Sigmoid colon (tissue), 7 donors: ENCODE results near the gene BTNL9. TPM values are rescaled to one million over a fixed set of nuclear protein-coding genes. Genes with fewer than 3 reads are reported as not detected.

Experiments
- DNase-seq: peaks from one replicate; pipeline ENCODE4 v3.0.0-alpha.2; 2019
- H3K27ac ChIP-seq, 4 donors: fragments of 200-600 bp; sonication (generic); one replicate each; pipeline ENCODE4 v1.5.1; 2016 to 2019; ENCODE audit warnings: mild to moderate bottlenecking in 1 of 4
- H3K27me3 ChIP-seq, 3 donors: fragments of 200-600 bp; sonication (generic); one replicate each; pipeline ENCODE4 v1.5.1; 2019; ENCODE audit warnings: mild to moderate bottlenecking in 1 of 3
- H3K36me3 ChIP-seq, 4 donors: fragments of 200-600 bp; sonication (generic); one replicate each; pipeline ENCODE4 v1.5.1; 2016 to 2019
- H3K4me1 ChIP-seq, 4 donors: fragments of 200-600 bp; sonication (generic); one replicate each; pipeline ENCODE4 v1.5.1; 2017 to 2019
- H3K4me3 ChIP-seq, 4 donors: fragments of 200-600 bp; sonication (generic); one replicate each; pipeline ENCODE4 v1.5.1; 2017 to 2019; ENCODE audit warnings: mild to moderate bottlenecking in 2 of 4, moderate library complexity in 1 of 4
- H3K9me3 ChIP-seq, 4 donors: fragments of 200-600 bp in 3 of 4; sonication (generic) in 3 of 4; one replicate each; pipeline versions ENCODE4 v1.5.1 to v1.6.1; 2013 to 2019
- CTCF ChIP-seq, 4 experiments: fragments of 450-650 bp in 3 of 4; fragments of 200-600 bp in 1 of 4; IDR thresholded peaks; one replicate each; pipeline ENCODE4 v1.5.1; 2016 to 2019; ENCODE audit warnings: antibody characterized with exemption in 4 of 4, mild to moderate bottlenecking in 3 of 4, moderate library complexity in 2 of 4
- EP300 ChIP-seq, 4 donors: sonication (generic); formaldehyde crosslinking; IDR thresholded peaks; one replicate each; pipeline ENCODE4 v1.6.1; 2017; ENCODE audit warnings: antibody characterized with exemption in 4 of 4
- POLR2A ChIP-seq, 2 donors: fragments of 450-650 bp; IDR thresholded peaks; one replicate each; pipeline ENCODE4 v1.6.1; 2016; ENCODE audit warnings: antibody characterized with exemption in 2 of 2, mild to moderate bottlenecking in 2 of 2, moderate library complexity in 2 of 2
- POLR2AphosphoS5 ChIP-seq, 4 donors: sonication (generic); formaldehyde crosslinking; IDR thresholded peaks; one replicate each; pipeline ENCODE4 v1.6.1; 2017; ENCODE audit warnings: antibody characterized with exemption in 4 of 4
- WGBS, 2 donors: extraction: QIAGEN DNeasy Blood & Tissue Kit; methylation state at CpG; one replicate each; pipeline ENCODE4 v1.1.7; 2013; 5-methylcytosine and 5-hydroxymethylcytosine counted together
- intact Hi-C: fragments of 100-400 bp; cut with DNase I; formaldehyde crosslinking; loops from one replicate; pipeline ENCODE4 v1.15.1; 2023
- polyA plus RNA-seq, 3 donors: library from polyadenylated mRNA; stranded (reverse); fragments of 200-250 nt; gene quantifications; one replicate each; pipeline ENCODE4 v1.2.3, GENCODE V29; 2013
- total RNA-seq, 4 donors: library from RNA; depleted of rRNA; stranded (reverse); fragments of >200 nt; gene quantifications; one replicate each; pipeline ENCODE4 v1.1.0, GENCODE V29; 2016
- donor health status: healthy with polysubstance abuse.
- donor health status: Bipolar disorder and iron deficiency.
- donor health status: healthy.

The BTNL9 gene
- total and polyA plus RNA-seq, 7 donors, result 0.46 to 34.9 (median 5.0) TPM

DNA sequence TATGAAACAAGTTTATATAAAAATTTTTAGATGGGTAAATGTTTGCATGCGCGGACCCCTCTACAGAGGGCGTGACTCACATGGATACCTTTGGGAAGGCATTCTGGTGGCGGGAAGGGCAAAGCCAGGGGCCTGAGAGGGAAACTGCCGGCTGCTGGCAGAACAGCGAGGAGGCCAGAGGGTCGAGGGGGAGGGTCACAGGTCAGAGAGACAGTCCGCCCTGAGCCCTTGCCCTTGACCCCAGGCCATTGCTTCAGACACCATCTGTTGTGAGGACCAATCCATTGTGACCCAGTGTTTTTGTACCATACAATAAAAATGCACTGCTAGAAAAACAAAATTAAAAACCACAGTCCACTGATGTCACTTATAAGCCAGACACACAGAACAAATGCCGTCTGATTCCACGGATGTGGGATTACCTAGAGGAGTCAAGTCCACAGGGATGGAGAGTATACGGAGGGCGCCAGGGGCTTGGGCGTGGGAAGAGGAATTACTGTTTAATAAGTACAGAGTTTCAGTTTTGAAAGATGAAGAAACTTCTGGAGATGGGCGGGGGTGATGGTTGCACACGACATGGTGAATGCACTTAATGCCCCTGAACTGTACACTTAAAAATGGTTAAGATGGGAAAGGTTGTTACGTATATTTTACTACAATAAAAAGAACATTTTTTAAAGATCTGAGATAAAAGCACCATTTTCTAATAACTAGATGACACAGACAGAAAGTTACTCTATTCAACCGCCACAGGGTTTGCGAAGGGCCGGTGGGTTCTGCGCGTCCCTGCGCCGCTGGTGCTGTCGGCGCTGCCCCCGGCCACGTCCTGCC is 12.0 kb downstream of the BTNL9 start:
- no peaks in the 10 kb centered on the region for H3K9me3 ChIP-seq
- no peaks in the 10 kb centered on the region for H3K36me3 ChIP-seq
- DNase-seq, result no peak
- TF ChIP-seq POLR2A (IDR thresholded peaks at IDR 0.05) (no peak), CTCF (IDR thresholded peaks at IDR 0.05) (no peak), POLR2AphosphoS5 (IDR thresholded peaks at IDR 0.05) (no peak), EP300 (IDR thresholded peaks at IDR 0.05) (no peak)
- H3K4me1 ChIP-seq, result peaks cover 0 to 21% (median 14%) of the 10 kb centered on the region in 4 donors
- peak overlapping the region in 2 of 4 donors; percentile 53 to 57 for H3K4me3 ChIP-seq
- H3K27ac ChIP-seq, result no peak overlapping the region
- H3K27me3 ChIP-seq, result peaks cover 25 to 98% (median 76%) of the 10 kb centered on the region in 3 donors
- WGBS, 2 donors, result 14 to 24% methylated on average over 27 of the region's 27 CpGs
- intact Hi-C loops, result no loop called here

- no peak for DNase-seq
- Histone ChIP-seq H3K4me3 (peak overlapping the region; percentile 26 to 57 (median 48)), H3K36me3 (no peaks in the 10 kb centered on the region), H3K9me3 (no peaks in the 10 kb centered on the region), H3K27me3 (peaks cover 25 to 98% (median 74%) of the 10 kb centered on the region in 3 donors), H3K27ac (no peak overlapping the region), H3K4me1 (peaks cover 0 to 21% (median 14%) of the 10 kb centered on the region in 4 donors)
- TF ChIP-seq POLR2A (IDR thresholded peaks at IDR 0.05) (no peak), CTCF (IDR thresholded peaks at IDR 0.05) (no peak), EP300 (IDR thresholded peaks at IDR 0.05) (no peak), POLR2AphosphoS5 (IDR thresholded peaks at IDR 0.05) (no peak)
- WGBS, 2 donors, result 1% methylated on average over 120 of the region's 120 CpGs
- intact Hi-C loops, result no loop called here
These were observed 12.8 kb downstream of the BTNL9 start for GRCh38 chr5:181052672-181053487.

GRCh38 chr5:181053488-181054121 is 13.5 kb downstream of the BTNL9 start:
- no peaks in the 10 kb centered on the region for H3K36me3 ChIP-seq
- 2% methylated on average over 45 of the region's 45 CpGs for WGBS, 2 donors
- intact Hi-C loops, result no loop called here
- no peak for TF ChIP-seq POLR2A (IDR thresholded peaks at IDR 0.05)
- TF ChIP-seq POLR2AphosphoS5 (IDR thresholded peaks at IDR 0.05), result no peak
- TF ChIP-seq EP300 (IDR thresholded peaks at IDR 0.05), result no peak
- no peak for TF ChIP-seq CTCF (IDR thresholded peaks at IDR 0.05)
- H3K4me3 ChIP-seq, result peak overlapping the region; percentile 26 to 57 (median 48)
- H3K27ac ChIP-seq, result no peak overlapping the region
- no peak for DNase-seq
- no peaks in the 10 kb centered on the region for H3K9me3 ChIP-seq
- H3K27me3 ChIP-seq, result peaks cover 25 to 98% (median 74%) of the 10 kb centered on the region in 3 donors
- H3K4me1 ChIP-seq, result peaks cover 0 to 21% (median 14%) of the 10 kb centered on the region in 4 donors

- intact Hi-C loops, result no loop called here
- peaks cover 29 to 100% (median 77%) of the 10 kb centered on the region in 3 donors for H3K27me3 ChIP-seq
- H3K4me3 ChIP-seq, result peak overlapping the region in 1 of 4 donors; percentile 57
- WGBS, 2 donors, result 26 to 48% methylated on average over 7 of the region's 7 CpGs
- H3K9me3 ChIP-seq, result no peaks in the 10 kb centered on the region
- H3K4me1 ChIP-seq, result peaks cover 0 to 21% (median 15%) of the 10 kb centered on the region in 4 donors
- H3K27ac ChIP-seq, result no peak overlapping the region
- TF ChIP-seq CTCF (IDR thresholded peaks at IDR 0.05) (no peak), POLR2A (IDR thresholded peaks at IDR 0.05) (no peak), EP300 (IDR thresholded peaks at IDR 0.05) (no peak), POLR2AphosphoS5 (IDR thresholded peaks at IDR 0.05) (no peak)
- no peaks in the 10 kb centered on the region for H3K36me3 ChIP-seq
- no peak for DNase-seq
These were observed 14.1 kb downstream of the BTNL9 start for GRCh38 chr5:181054138-181054537.
